DND-41 (cell line): Measurements from ENCODE around the gene SDK2.

Experiments used
- ATAC-seq: fragments of 200-7000 bp; cut with Tn5 transposase; 3 replicates; pipeline ENCODE4 v1.9.1; 2021; ENCODE audit warnings: low read depth; ENCODE audit not compliant: insufficient read depth
- DNase-seq: peaks from one replicate; pipeline ENCODE4 v3.0.0-alpha.2; 2020
- H2AFZ ChIP-seq: 2 replicates; pipeline ENCODE4 v1.6.0; 2012; ENCODE audit warnings: low read depth, low read length
- H3K27ac ChIP-seq: 2 replicates; pipeline ENCODE4 v1.5.1; 2012; ENCODE audit warnings: low read length, inconsistent platforms
- H3K27me3 ChIP-seq: fragments of 200-600 bp; sonication (generic); 2 replicates; pipeline ENCODE4 v1.6.0; 2012; ENCODE audit warnings: low read length, mild to moderate bottlenecking, inconsistent platforms; ENCODE audit not compliant: insufficient read depth, poor library complexity
- H3K36me3 ChIP-seq: 2 replicates; pipeline ENCODE4 v1.5.1; 2012; ENCODE audit warnings: low read length, inconsistent platforms; ENCODE audit not compliant: insufficient read depth
- H3K4me1 ChIP-seq: 2 replicates; pipeline ENCODE4 v1.5.1; 2012; ENCODE audit warnings: mild to moderate bottlenecking, low read length; ENCODE audit not compliant: insufficient read depth
- H3K4me2 ChIP-seq: 2 replicates; pipeline ENCODE4 v1.6.0; 2012; ENCODE audit warnings: mild to moderate bottlenecking, moderate library complexity, low read length, inconsistent platforms; ENCODE audit not compliant: insufficient read depth
- H3K4me3 ChIP-seq, 2 experiments: fragments of 200-600 bp in 1 of 2; shearing (Covaris generic) in 1 of 2; 2 replicates each; pipeline ENCODE4 v1.5.1; 2012 to 2016; ENCODE audit warnings: inconsistent platforms in 2 of 2, low read length in 2 of 2, mild to moderate bottlenecking in 2 of 2, low read depth in 1 of 2, moderate library complexity in 1 of 2
- H3K79me2 ChIP-seq: 2 replicates; pipeline ENCODE4 v1.6.0; 2012; ENCODE audit warnings: low read length, inconsistent platforms; ENCODE audit not compliant: insufficient read depth
- H3K9ac ChIP-seq: 2 replicates; pipeline ENCODE4 v1.6.0; 2012; ENCODE audit warnings: low read depth, mild to moderate bottlenecking, inconsistent platforms, low read length, moderate library complexity
- H3K9me3 ChIP-seq: 2 replicates; pipeline ENCODE4 v1.5.1; 2012; ENCODE audit warnings: low read length, moderate library complexity, mild to moderate bottlenecking, inconsistent platforms; ENCODE audit not compliant: insufficient read depth, severe bottlenecking
- H4K20me1 ChIP-seq: 2 replicates; pipeline ENCODE4 v1.6.0; 2012; ENCODE audit warnings: low read length; ENCODE audit not compliant: insufficient read depth
- EZH2 ChIP-seq: IDR thresholded peaks from 3 replicates; pipeline ENCODE4 v1.6.1; 2012; ENCODE audit warnings: borderline replicate concordance, low read depth, mild to moderate bottlenecking, moderate library complexity, low read length, inconsistent platforms; ENCODE audit not compliant: severe bottlenecking
- TF ChIP-seq, protein P1 (sequence below): IDR thresholded peaks from 2 replicates; pipeline ENCODE4 v1.5.1; 2012; ENCODE audit warnings: borderline replicate concordance, low read length, moderate library complexity, mild to moderate bottlenecking; ENCODE audit not compliant: poor library complexity, severe bottlenecking; ENCODE audit errors: extremely low read depth

The SDK2 gene

DNA sequence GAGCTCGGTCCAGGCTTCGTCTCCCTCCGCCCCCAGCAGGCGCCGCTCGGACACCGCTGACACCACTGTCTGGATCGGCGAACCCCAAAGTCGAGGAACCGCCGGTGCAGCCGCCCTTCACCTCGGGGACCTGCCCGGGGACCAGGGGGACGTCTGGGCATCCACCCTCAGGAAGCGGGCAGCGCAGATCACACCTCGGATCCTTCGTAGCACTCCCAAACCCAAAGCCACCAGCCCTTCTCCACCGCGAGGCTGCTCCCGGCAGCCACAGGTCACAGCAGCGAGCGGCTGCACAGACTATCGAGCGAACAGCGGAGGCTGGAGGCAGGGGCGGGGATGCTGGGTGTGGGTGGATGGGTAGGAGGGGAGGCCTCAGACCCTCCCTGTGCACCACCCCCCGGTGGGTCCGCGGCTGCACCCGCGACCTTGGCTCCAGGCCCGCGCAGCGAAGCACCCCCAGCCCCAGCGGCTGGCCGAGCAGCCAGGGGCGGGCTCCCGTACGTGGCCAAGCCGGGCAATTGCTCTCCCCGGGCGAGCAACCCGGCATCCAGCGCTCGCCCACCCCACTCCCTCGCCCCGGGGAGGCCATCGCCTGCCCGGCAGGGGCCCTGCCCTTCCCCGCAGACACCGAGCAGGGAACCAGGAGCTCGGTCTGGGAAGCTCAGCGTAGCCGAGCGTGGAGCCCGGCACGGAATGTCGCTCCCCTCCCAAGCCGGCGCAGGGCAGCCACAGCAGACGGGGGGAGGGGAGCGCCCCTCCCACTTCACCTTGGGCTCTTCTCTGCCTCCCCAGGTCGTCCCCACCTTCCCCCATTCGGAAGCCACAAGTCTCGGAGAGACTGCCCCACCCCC lies 1.0 kb downstream of the SDK2 start:
- peak overlapping the region in 1 of 2 experiments; percentile 50; a peak in 1 of 4 replicates for H3K4me3 ChIP-seq
- H3K4me1 ChIP-seq: peaks cover 22% of the 10 kb centered on the region; the same call in 1 of the 2 replicates
- H4K20me1 ChIP-seq: no peaks in the 10 kb centered on the region
- H3K27ac ChIP-seq: no peak overlapping the region
- ATAC-seq: no peak
- peaks cover 7% of the 10 kb centered on the region for H3K27me3 ChIP-seq
- peak overlapping the region; percentile 53 for H3K4me2 ChIP-seq
- no peaks in the 10 kb centered on the region for H3K9me3 ChIP-seq
- DNase-seq: no peak
- no peaks in the 10 kb centered on the region for H3K36me3 ChIP-seq
- no peak overlapping the region for H2AFZ ChIP-seq
- peak overlapping the region; percentile 46; the same call in 1 of the 2 replicates for H3K9ac ChIP-seq
- TF ChIP-seq, protein P1, sequence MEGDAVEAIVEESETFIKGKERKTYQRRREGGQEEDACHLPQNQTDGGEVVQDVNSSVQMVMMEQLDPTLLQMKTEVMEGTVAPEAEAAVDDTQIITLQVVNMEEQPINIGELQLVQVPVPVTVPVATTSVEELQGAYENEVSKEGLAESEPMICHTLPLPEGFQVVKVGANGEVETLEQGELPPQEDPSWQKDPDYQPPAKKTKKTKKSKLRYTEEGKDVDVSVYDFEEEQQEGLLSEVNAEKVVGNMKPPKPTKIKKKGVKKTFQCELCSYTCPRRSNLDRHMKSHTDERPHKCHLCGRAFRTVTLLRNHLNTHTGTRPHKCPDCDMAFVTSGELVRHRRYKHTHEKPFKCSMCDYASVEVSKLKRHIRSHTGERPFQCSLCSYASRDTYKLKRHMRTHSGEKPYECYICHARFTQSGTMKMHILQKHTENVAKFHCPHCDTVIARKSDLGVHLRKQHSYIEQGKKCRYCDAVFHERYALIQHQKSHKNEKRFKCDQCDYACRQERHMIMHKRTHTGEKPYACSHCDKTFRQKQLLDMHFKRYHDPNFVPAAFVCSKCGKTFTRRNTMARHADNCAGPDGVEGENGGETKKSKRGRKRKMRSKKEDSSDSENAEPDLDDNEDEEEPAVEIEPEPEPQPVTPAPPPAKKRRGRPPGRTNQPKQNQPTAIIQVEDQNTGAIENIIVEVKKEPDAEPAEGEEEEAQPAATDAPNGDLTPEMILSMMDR: no peak
- TF ChIP-seq EZH2: no peak
- H3K79me2 ChIP-seq: no peaks in the 10 kb centered on the region

DNA sequence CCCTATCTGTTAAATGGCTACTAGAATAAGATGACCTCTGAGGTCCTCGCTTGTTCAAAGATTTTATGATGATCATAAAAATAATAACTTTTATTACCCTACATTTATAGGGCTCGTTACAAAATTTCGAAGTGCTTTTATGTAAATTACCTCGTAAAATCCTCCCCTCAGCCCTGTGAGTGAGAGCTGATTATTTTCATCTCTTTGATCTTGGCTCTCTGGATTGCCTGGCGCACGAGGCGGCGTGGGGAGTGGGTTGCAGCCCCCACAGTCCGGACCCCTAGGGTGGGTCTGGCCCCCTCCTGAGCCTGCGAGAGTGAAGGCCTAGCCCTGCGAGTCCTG lies 1.6 kb downstream of the SDK2 start:
- Histone ChIP-seq H3K36me3 (no peaks in the 10 kb centered on the region), H3K27ac (no peak overlapping the region; the same call in 1 of the 2 replicates), H3K9me3 (no peaks in the 10 kb centered on the region), H3K9ac (peak overlapping the region; percentile 46; the same call in 1 of the 2 replicates), H3K4me1 (peaks cover 22% of the 10 kb centered on the region; the same call in 1 of the 2 replicates), H3K79me2 (no peaks in the 10 kb centered on the region), H3K4me2 (peak overlapping the region; percentile 53), H2AFZ (no peak overlapping the region), H3K4me3 (peak overlapping the region in 1 of 2 experiments; percentile 50; a peak in 1 of 4 replicates), H4K20me1 (no peaks in the 10 kb centered on the region), H3K27me3 (peaks cover 7% of the 10 kb centered on the region)
- ATAC-seq (no peak), DNase-seq (no peak)
- TF ChIP-seq, protein P1: no peak
- TF ChIP-seq EZH2: no peak

DNA sequence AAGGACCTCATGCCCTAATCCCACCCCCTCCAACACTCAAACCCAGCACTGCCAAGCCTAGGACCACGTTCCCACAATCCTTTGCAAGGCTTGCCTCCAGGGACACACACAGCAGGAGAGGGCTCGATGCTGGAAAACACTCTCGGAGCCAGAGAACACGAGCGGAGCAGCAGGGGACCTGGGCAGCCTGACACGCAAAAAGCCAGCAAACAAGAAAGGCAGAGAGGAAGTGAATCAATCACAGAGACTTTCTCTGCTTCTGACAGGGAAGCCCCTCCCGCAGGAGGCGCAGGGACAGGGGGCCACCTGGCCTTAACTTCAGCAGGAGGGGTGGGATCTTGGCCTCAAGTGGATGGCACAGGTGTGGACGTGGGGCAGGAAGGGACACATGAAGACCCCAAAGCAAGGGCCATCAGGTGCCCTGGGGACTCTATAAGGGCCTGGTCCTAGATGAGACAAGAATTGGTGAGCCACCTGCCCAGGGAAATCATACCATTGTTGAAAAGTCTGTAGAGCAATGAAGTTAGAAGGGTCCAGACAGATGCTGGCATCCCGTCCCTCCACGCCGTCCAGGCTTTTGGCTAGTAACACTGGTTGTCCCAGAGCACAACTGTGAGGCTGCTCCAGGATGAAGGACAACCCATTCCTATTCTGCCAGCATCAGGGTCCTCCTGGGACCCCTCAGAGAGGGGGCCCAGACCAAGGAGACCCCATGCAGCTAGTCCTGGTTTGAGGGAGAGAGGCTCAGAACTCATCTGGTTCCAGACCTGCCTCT lies 2.2 kb downstream of the SDK2 start:
- peak overlapping the region; percentile 46; the same call in 1 of the 2 replicates for H3K9ac ChIP-seq
- no peaks in the 10 kb centered on the region for H3K36me3 ChIP-seq
- ATAC-seq (no peak), DNase-seq (no peak)
- peaks cover 7% of the 10 kb centered on the region for H3K27me3 ChIP-seq
- H3K9me3 ChIP-seq: no peaks in the 10 kb centered on the region
- H3K79me2 ChIP-seq: no peaks in the 10 kb centered on the region
- H3K4me3 ChIP-seq: peak overlapping the region in 1 of 2 experiments; percentile 50; a peak in 1 of 4 replicates
- H3K4me1 ChIP-seq: peaks cover 20% of the 10 kb centered on the region; the same call in 1 of the 2 replicates
- H2AFZ ChIP-seq: no peak overlapping the region
- no peak for TF ChIP-seq EZH2
- TF ChIP-seq, protein P1: no peak
- H3K4me2 ChIP-seq: peak overlapping the region; percentile 53; the same call in 1 of the 2 replicates
- H4K20me1 ChIP-seq: no peaks in the 10 kb centered on the region
- no peak overlapping the region; the same call in 1 of the 2 replicates for H3K27ac ChIP-seq
